ENCODE data around the gene CARD6. TPM values are rescaled to one million over a fixed set of nuclear protein-coding genes. Genes with fewer than 3 reads are reported as not detected.

The CARD6 gene
- total and polyA plus RNA-seq, 2 of the 13 experiments (the other 11 are each of a cell fraction or from before 2014, with no cell fraction given): 0.33 to 1.4 TPM

- CTCF ChIA-PET (ENCODE audit: low intra/inter-chr PET ratio, low total read pairs): no interaction called here
- Histone ChIP-seq H2AFZ (ENCODE audit: low read length) (no peak overlapping the region), H3K4me1 (ENCODE audit: insufficient read depth, low read length) (peaks cover 29% of the 10 kb centered on the region), H3K9me3 (ENCODE audit: low read length) (no peaks in the 10 kb centered on the region), H3K4me3 (replicated peaks in 1 of 3; ENCODE audit: insufficient read depth in 1 of 3, low read depth in 2 of 3, low read length in 3 of 3) (no peak overlapping the region), H3K27ac (ENCODE audit: extremely low read length, insufficient read depth, low read length) (peak overlapping the region; percentile 38), H3K4me2 (ENCODE audit: low read depth, low read length) (peak overlapping the region; percentile 25), H3K79me2 (ENCODE audit: insufficient read depth, low read length) (peaks cover 6% of the 10 kb centered on the region), H3K27me3 (ENCODE audit: control insufficient read depth in 1 of 2, insufficient read depth in 2 of 2, low read length in 2 of 2) (no peaks in the 10 kb centered on the region; a peak in 1 of 5 replicates), H3K9ac (ENCODE audit: insufficient read depth, low read depth, low read length) (no peak overlapping the region), H4K20me1 (ENCODE audit: insufficient read depth, low read length) (no peaks in the 10 kb centered on the region), H3K36me3 (replicated peaks in 1 of 2; ENCODE audit: control insufficient read depth in 1 of 2, insufficient read depth in 2 of 2, low read length in 2 of 2) (no peaks in the 10 kb centered on the region)
- DNase-seq (ENCODE audit: low spot score): peak; percentile 75
- intact Hi-C loops (cut with micrococcal nuclease; ENCODE audit: unreplicated experiment) (loop anchor here (2.0 kb wide), 1 partner anchor 23 kb away; no protein-coding TSS in a partner anchor), in situ Hi-C loops (cut with HindIII; ENCODE audit: extremely low pct_ligation_motif_present, low pct_unique_long_range_greater_than_20kb) (no loop called here)
- no TSS peak for BruUV-seq (replicated peaks)
- FAIRE-seq: peak; percentile 42
- ATAC-seq: peak; percentile 7; the same call in 2 of the 3 replicates
- POLR2A ChIA-PET: interaction anchor here (0.9 to 1.6 kb wide), 2 partner anchors 28 to 33 kb away, joined by 3 read pairs; partner anchors contain the start of gene RPL37
- 57% methylated on average over 8 of the region's 8 CpGs for WGBS (ENCODE audit: low lambda C conversion rate)
- 0 out of 2 replicates have a peak, but pooled peaks have one; percentile 17 for TF ChIP-seq ZNF644 (CRISPR knock-in tag; IDR thresholded peaks at IDR 0.05; ENCODE audit: low read depth)
- TF ChIP-seq PAXIP1 (CRISPR knock-in tag; conservative IDR thresholded peaks at IDR 0.05): peak; percentile 41; the same call in 1 of the 2 replicates
- TF ChIP-seq, protein P1, sequence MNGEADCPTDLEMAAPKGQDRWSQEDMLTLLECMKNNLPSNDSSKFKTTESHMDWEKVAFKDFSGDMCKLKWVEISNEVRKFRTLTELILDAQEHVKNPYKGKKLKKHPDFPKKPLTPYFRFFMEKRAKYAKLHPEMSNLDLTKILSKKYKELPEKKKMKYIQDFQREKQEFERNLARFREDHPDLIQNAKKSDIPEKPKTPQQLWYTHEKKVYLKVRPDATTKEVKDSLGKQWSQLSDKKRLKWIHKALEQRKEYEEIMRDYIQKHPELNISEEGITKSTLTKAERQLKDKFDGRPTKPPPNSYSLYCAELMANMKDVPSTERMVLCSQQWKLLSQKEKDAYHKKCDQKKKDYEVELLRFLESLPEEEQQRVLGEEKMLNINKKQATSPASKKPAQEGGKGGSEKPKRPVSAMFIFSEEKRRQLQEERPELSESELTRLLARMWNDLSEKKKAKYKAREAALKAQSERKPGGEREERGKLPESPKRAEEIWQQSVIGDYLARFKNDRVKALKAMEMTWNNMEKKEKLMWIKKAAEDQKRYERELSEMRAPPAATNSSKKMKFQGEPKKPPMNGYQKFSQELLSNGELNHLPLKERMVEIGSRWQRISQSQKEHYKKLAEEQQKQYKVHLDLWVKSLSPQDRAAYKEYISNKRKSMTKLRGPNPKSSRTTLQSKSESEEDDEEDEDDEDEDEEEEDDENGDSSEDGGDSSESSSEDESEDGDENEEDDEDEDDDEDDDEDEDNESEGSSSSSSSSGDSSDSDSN (CRISPR knock-in tag; IDR thresholded peaks at IDR 0.05): no peak
- no peak for TF ChIP-seq ZNF646 (CRISPR knock-in tag; IDR thresholded peaks at IDR 0.05)
- TF ChIP-seq, protein P2, sequence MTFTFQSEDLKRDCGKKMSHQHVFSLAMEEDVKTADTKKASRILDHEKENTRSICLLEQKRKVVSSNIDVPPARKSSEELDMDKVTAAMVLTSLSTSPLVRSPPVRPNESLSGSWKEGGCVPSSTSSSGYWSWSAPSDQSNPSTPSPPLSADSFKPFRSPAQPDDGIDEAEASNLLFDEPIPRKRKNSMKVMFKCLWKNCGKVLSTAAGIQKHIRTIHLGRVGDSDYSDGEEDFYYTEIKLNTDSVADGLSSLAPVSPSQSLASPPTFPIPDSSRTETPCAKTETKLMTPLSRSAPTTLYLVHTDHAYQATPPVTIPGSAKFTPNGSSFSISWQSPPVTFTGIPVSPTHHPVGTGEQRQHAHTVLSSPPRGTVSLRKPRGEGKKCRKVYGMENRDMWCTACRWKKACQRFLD (CRISPR knock-in tag; IDR thresholded peaks at IDR 0.05; ENCODE audit: borderline replicate concordance): no peak
- TF ChIP-seq ZNF264 (CRISPR knock-in tag; IDR thresholded peaks at IDR 0.05): no peak
- TF ChIP-seq HNF4A (CRISPR knock-in tag; IDR thresholded peaks at IDR 0.05): 0 out of 2 replicates have a peak, but pooled peaks have one; percentile 12
- 0 out of 2 replicates have a peak, but pooled peaks have one; percentile 20 for TF ChIP-seq ZNF317 (CRISPR knock-in tag; IDR thresholded peaks at IDR 0.05)
These were observed 39.2 kb upstream of the CARD6 start for GRCh38 chr5:40801771-40802562.
